HepG2 (cell line): ENCODE measurements around the gene TAAR1. TPM values are rescaled to one million over a fixed set of nuclear protein-coding genes. Genes with fewer than 3 reads are reported as not detected.
A peak's percentile ranks its signal among the peaks of the same experiment; 100 is the strongest.

Experiments
- ATAC-seq: fragments of 200-7000 bp; cut with Tn5 transposase; 3 replicates; pipeline ENCODE4 v1.9.1; 2020; ENCODE audit warnings: mild to moderate bottlenecking, moderate library complexity
- BruUV-seq: library from RNA; stranded (reverse); fragments of 400-500 nt; replicated peaks from 2 replicates; lab custom pipeline; 2021; lab: Mats Ljungman, UMichigan
- CTCF ChIA-PET: fragments of 300-600 bp; formaldehyde crosslinking; extraction: SDS; loops from one replicate; lab custom pipeline; 2021; ENCODE audit warnings: low total read pairs, inconsistent platforms, low intra/inter-chr PET ratio; lab: Yijun Ruan, JAX
- POLR2A ChIA-PET: fragments of 350-600 bp; sonication (Branson Sonifier 250); formaldehyde crosslinking; loops from one replicate; lab custom pipeline; 2020; ENCODE audit warnings: antibody characterized with exemption, inconsistent platforms; lab: Yijun Ruan, JAX
- DNase-seq: peaks from one replicate; pipeline ENCODE4 v3.0.0-alpha.2; 2015; ENCODE audit warnings: low spot score
- FAIRE-seq: peaks from 3 replicates; lab custom pipeline; 2011; peaks lifted over from hg19 to GRCh38; lab: Jason Lieb, UNC
- H2AFZ ChIP-seq: one replicate; pipeline ENCODE4 v1.6.1; 2011; ENCODE audit warnings: low read length, inconsistent platforms
- H3K27ac ChIP-seq: fragments of 300-600 bp; 3 replicates; pipeline ENCODE4 v1.8.0; 2011; ENCODE audit warnings: mixed run types, mild to moderate bottlenecking, mixed read lengths, low read length, inconsistent platforms; ENCODE audit not compliant: insufficient read depth; ENCODE audit errors: extremely low read length
- H3K27me3 ChIP-seq, 2 experiments: fragments of 200-600 bp in 1 of 2; 2 replicates in 1 of 2; 3 replicates in 1 of 2; pipeline versions ENCODE4 v1.6.0 to v1.8.0; 2011; ENCODE audit warnings: low read length in 2 of 2, mild to moderate bottlenecking in 2 of 2, moderate library complexity in 2 of 2, inconsistent platforms in 1 of 2; ENCODE audit not compliant: insufficient read depth in 2 of 2, control insufficient read depth in 1 of 2
- H3K36me3 ChIP-seq, 2 experiments: fragments of 200-600 bp in 1 of 2; replicated peaks in 1 of 2; 2 replicates in 1 of 2; 3 replicates in 1 of 2; pipeline versions ENCODE4 v1.5.1 to v1.8.0; 2011; ENCODE audit warnings: low read length in 2 of 2, inconsistent platforms in 1 of 2; ENCODE audit not compliant: insufficient read depth in 2 of 2, control insufficient read depth in 1 of 2
- H3K4me1 ChIP-seq: 2 replicates; pipeline ENCODE4 v1.5.1; 2012; ENCODE audit warnings: low read length, inconsistent platforms; ENCODE audit not compliant: insufficient read depth
- H3K4me2 ChIP-seq: 2 replicates; pipeline ENCODE4 v1.6.0; 2011; ENCODE audit warnings: low read depth, low read length, inconsistent platforms
- H3K4me3 ChIP-seq, 3 experiments: fragments of 200-600 bp in 1 of 3; sonication (generic), shearing (Covaris generic) in 1 of 3; replicated peaks in 1 of 3; 2 replicates each; pipeline ENCODE4 v1.5.1; 2011 to 2016; ENCODE audit warnings: low read length in 3 of 3, inconsistent platforms in 2 of 3, low read depth in 2 of 3, mild to moderate bottlenecking in 2 of 3, control low read depth in 1 of 3, mixed read lengths in 1 of 3; ENCODE audit not compliant: insufficient read depth in 1 of 3
- H3K79me2 ChIP-seq: one replicate; pipeline ENCODE4 v1.6.1; 2011; ENCODE audit warnings: low read length, inconsistent platforms; ENCODE audit not compliant: insufficient read depth
- H3K9ac ChIP-seq: 2 replicates; pipeline ENCODE4 v1.6.0; 2011; ENCODE audit warnings: mild to moderate bottlenecking, low read depth, low read length, inconsistent platforms; ENCODE audit not compliant: insufficient read depth
- H3K9me3 ChIP-seq: 2 replicates; pipeline ENCODE4 v1.5.1; 2012; ENCODE audit warnings: mild to moderate bottlenecking, low read length
- H4K20me1 ChIP-seq: 2 replicates; pipeline ENCODE4 v1.6.0; 2011; ENCODE audit warnings: inconsistent platforms, mild to moderate bottlenecking, low read length, moderate library complexity; ENCODE audit not compliant: insufficient read depth
- CHD2 ChIP-seq: IDR thresholded peaks from 2 replicates; pipeline ENCODE4 v1.6.1; 2011; ENCODE audit warnings: low read depth, low read length, improper control_type of control experiment
- DMTF1 ChIP-seq: sonication (generic); formaldehyde crosslinking; IDR thresholded peaks from 2 replicates; pipeline ENCODE4 v1.4.0; 2020; ENCODE audit warnings: mild to moderate bottlenecking, missing genetic modification reagents
- KLF11 ChIP-seq: IDR thresholded peaks from 2 replicates; pipeline ENCODE4 v1.6.1; 2016; ENCODE audit warnings: missing compliant biosample characterization
- LCORL ChIP-seq, 2 experiments: fragments of 450-650 bp in 1 of 2; sonication (generic) in 1 of 2; formaldehyde crosslinking in 1 of 2; IDR thresholded peaks; 2 replicates each; pipeline versions ENCODE4 v1.5.0 to v1.6.1; 2017 to 2020; ENCODE audit warnings: antibody characterized with exemption in 1 of 2, missing genetic modification reagents in 1 of 2
- NFE2L2 ChIP-seq: fragments of 150-350 bp; IDR thresholded peaks from 2 replicates; pipeline ENCODE4 v1.6.1; 2014; ENCODE audit warnings: low read length
- ZBTB25 ChIP-seq: IDR thresholded peaks from 2 replicates; pipeline ENCODE4 v1.6.1; 2018; ENCODE audit warnings: missing genetic modification reagents
- ZNF281 ChIP-seq: sonication (generic); formaldehyde crosslinking; IDR thresholded peaks from 2 replicates; pipeline ENCODE4 v1.4.0; 2020; ENCODE audit warnings: missing genetic modification reagents, borderline replicate concordance
- ZNF33B ChIP-seq: sonication (generic); formaldehyde crosslinking; IDR thresholded peaks from 2 replicates; pipeline ENCODE4 v1.5.1; 2020; ENCODE audit warnings: mild to moderate bottlenecking, missing genetic modification reagents
- WGBS: methylation state at CpG from one replicate; pipeline ENCODE4 v1.1.6; 2017; ENCODE audit warnings: low lambda C conversion rate; 5-methylcytosine and 5-hydroxymethylcytosine counted together
- in situ Hi-C: cut with HindIII; loops from 2 replicates; pipeline ENCODE4 v1.10.0; 2017; ENCODE audit warnings: low pct_unique_long_range_greater_than_20kb; ENCODE audit not compliant: extremely low pct_ligation_motif_present
- intact Hi-C: fragments of 100-400 bp; cut with micrococcal nuclease; formaldehyde crosslinking; loops from one replicate; pipeline ENCODE4 v1.10.0; 2022; ENCODE audit not compliant: unreplicated experiment
- polyA plus RNA-seq, 8 experiments: library from polyadenylated mRNA; depleted of rRNA in 3 of 8; stranded (reverse) in 7 of 8; unstranded in 1 of 8; fragments of >200 nt; fragmentation: Illumina TruSeq in 4 of 8; extraction: Trizol in 4 of 8; gene quantifications; 2 replicates each; pipeline versions ENCODE4 v1.2.1 to v1.2.3, GENCODE V29; 2011 to 2016; ENCODE audit warnings: low read depth in 4 of 8, missing spikeins in 1 of 8, mixed read lengths in 1 of 8; ENCODE audit not compliant: insufficient read depth in 1 of 8
- total RNA-seq, 5 experiments: library from RNA; depleted of rRNA; stranded (reverse); fragments of >200 nt; fragmentation: Illumina TruSeq; extraction: Trizol; gene quantifications; 2 replicates each; pipeline ENCODE4 v1.2.3, GENCODE V29; 2016; ENCODE audit warnings: low read depth in 1 of 5

Gene TAAR1
- total and polyA plus RNA-seq, 2 of the 13 experiments (the other 11 are each of a cell fraction or from before 2014, with no cell fraction given), result not detected

- POLR2A ChIA-PET, result no interaction called here
- Histone ChIP-seq H3K27ac (no peak overlapping the region), H3K36me3 (no peaks in the 10 kb centered on the region), H3K9ac (no peak overlapping the region), H3K27me3 (no peaks in the 10 kb centered on the region; a peak in 1 of 5 replicates), H3K9me3 (no peaks in the 10 kb centered on the region)
- TF ChIP-seq NFE2L2 (peak; percentile 50; the same call in 1 of the 2 replicates), KLF11 (CRISPR knock-in tag) (no peak)
- TF ChIP-seq, all 625 proteins: peak for 1
- Histone ChIP-seq H4K20me1 (no peaks in the 10 kb centered on the region), H3K4me1 (peaks cover 4% of the 10 kb centered on the region), H3K4me3 (no peak overlapping the region), H2AFZ (no peak overlapping the region), H3K79me2 (no peaks in the 10 kb centered on the region), H3K4me2 (no peak overlapping the region)
- intact Hi-C loops, result loop anchor here (5.0 kb wide), 1 partner anchor 116 kb away; no protein-coding TSS in a partner anchor
- no peak for DNase-seq
- 28% methylated on average over 4 of the region's 4 CpGs for WGBS
- in situ Hi-C loops, result no loop called here
- no peak for ATAC-seq
- FAIRE-seq, result no peak
- BruUV-seq, result no TSS peak
- CTCF ChIA-PET, result no interaction called here
These were observed 7.1 kb upstream of the TAAR1 start for GRCh38 chr6:132666118-132666517.

GRCh38 chr6:132664309-132665034 is 5.5 kb upstream of the TAAR1 start:
- BruUV-seq, result no TSS peak
- H4K20me1 ChIP-seq, result no peaks in the 10 kb centered on the region
- FAIRE-seq (no peak), ATAC-seq (no peak), DNase-seq (no peak)
- no peaks in the 10 kb centered on the region for H3K4me1 ChIP-seq
- no peak overlapping the region for H2AFZ ChIP-seq
- intact Hi-C loops (loop anchor here (5.0 kb wide), 1 partner anchor 118 kb away; no protein-coding TSS in a partner anchor), in situ Hi-C loops (no loop called here)
- no peak overlapping the region for H3K4me2 ChIP-seq
- no peaks in the 10 kb centered on the region for H3K36me3 ChIP-seq
- H3K9me3 ChIP-seq, result no peaks in the 10 kb centered on the region
- no peaks in the 10 kb centered on the region; a peak in 1 of 5 replicates for H3K27me3 ChIP-seq
- 100% methylated on average over 1 of the region's 1 CpG for WGBS
- no peak overlapping the region for H3K27ac ChIP-seq
- H3K4me3 ChIP-seq, result no peak overlapping the region
- ChIA-PET POLR2A (no interaction called here), CTCF (no interaction called here)
- no peaks in the 10 kb centered on the region for H3K79me2 ChIP-seq
- H3K9ac ChIP-seq, result no peak overlapping the region
- TF ChIP-seq ZNF281 (CRISPR knock-in tag) (no peak), DMTF1 (CRISPR knock-in tag) (no peak), ZBTB25 (CRISPR knock-in tag) (no peak), LCORL (IDR thresholded peaks at IDR 0.05) (no peak), LCORL (CRISPR knock-in tag; IDR thresholded peaks at IDR 0.05) (no peak), CHD2 (no peak), ZNF33B (CRISPR knock-in tag) (no peak)
